ENCODE measurements around the gene ZNF821.
A peak's percentile ranks its signal among the peaks of the same experiment; 100 is the strongest.
"Not testable (repeated sequence)": the region's sequence is repeated elsewhere in the genome, so short reads cannot be mapped to it uniquely, and the experiment has no call there.

ZNF821 gene

DNA sequence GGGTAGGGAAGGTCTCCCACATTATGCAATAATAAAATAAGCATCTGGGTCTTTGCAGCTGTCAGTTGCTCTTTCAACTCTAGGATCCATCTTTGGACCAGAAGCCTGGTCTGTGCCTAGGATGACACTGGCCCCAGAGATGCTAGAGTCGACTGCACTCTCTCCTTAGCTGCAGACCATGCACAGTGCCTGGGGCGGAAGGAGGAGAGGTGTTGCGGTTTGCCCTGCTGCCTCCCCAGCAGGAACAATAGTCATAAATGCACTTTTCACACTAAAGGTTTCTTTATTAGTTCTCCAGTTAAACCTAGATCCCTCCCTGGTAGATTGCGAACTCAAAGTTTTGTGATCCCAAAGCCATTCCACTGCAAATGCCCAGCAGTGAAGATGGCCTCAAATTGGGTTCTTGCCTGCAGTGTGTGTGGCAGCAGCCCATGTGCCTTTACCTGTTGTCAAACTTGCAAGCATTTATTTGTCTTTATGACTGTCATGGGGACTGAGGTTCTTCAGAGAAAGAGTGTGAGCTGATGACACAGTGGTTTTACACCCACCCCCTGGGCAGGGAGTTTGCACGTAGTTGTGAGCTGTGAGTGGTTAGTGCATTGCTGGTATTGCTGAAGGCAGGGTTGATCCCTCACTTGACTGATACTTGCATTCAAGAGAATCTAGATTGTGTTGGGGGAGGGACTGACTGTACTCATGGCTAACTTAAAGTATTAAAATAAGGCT lies 27.9 kb downstream of the ZNF821 start:
- no peak for DNase-seq

DNA sequence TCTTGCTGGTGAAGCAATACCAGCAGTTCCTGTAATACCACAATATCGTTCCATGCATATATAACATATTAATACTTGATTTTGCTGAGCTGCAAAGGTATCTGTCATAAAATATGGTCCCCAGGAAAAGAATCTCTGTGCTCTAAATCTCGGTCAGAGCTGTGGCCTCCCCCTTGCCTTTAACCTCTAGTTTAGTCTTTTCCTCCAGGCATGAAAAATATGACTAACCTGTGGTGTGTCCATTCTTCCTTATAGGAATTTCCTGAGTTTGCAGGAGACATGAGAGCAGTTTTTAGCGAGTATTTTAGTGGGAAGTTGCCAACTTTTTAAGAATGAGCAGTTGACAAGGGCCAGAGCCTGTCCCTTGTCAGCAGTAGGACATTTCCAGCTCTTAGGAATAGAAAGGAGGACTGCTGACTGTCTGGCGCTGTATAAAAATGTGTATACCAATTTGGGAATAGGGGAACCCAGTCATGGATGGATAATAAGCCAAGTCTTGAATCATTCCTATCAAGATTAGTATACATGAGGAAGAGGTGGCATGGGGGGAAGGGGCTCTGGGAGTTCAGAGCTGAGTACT lies 29.5 kb downstream of the ZNF821 start:
- no peak for DNase-seq

DNA sequence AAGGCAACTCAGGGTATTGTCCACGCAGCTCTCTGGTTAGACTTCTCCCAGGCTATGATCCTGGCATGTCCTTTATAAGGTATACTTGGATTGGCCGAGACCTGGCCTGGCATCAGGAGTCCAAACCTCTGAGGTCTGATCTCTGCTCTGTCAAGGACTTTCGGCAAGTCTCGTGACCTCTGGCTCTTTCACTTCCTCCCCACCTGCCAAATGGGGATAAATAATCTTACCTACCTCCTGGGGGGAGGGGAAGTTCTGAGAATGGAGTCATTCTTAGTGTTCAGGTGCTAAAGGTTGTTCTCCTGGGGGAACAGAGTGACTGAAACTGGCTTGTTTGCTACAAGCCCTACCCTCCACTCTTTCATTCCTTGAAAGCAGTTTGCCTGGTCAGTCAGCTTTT lies 30.6 kb downstream of the ZNF821 start:
- DNase-seq: no peak

DNA sequence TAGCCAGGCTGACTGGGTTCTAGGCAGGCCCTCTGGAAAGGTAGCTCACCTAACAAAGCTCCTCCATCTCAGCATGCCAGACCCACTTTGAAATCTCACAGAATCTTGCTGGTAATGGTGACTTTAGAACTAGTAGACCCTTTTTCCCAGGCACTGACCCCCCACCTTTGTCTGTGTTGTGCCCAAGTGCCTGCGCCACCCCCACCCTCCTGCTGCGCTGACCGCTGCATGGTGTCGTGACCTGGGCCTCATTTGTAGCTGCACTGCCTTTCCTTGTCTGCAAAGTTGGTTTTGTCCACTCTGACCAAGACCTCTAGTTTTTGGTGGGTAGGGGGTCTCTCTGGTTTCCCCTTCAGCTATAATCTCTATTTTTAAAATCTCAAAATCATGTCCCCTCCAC lies 31.4 kb downstream of the ZNF821 start:
- DNase-seq: no peak

DNA sequence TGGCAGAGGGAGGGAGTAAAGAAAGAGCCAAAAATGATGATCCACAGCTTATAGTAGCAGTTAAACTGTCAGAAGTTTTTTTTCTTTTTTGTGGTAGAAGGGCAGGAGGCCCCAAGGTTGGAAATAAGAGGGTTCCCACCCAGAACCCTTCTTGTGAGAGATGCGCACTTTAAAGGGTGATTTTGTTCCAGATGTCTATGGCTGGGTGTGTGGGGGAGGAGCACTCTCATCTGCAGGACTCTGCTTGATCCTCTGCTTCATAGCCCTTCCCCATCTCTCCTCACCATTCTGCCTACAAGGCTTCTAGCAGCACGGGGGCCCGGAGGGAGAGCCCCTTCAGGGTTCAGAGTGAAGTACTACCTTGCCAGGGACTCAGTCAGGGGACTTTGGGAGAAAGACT lies 31.8 kb downstream of the ZNF821 start:
- DNase-seq: no peak

DNA sequence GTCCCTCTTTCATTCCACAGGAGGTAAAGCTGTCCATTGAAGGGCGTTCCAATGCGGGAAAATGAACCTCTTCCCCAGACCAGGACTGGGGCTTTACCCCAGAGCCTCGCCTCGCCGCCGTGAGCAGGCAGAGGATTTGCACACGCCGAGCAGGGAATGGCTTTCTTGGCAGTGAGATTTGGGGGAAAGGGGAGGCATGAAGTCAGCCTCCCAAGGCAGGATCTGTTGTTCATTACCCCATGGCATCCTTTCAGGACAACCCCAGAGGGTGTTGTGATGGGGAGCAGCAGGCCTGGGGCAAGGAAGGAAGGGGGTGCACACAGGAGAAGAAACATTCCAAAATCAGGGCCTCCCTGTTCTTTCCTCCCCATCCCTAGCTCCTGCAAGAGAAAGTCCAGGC lies 32.2 kb downstream of the ZNF821 start:
- no peak for DNase-seq

DNA sequence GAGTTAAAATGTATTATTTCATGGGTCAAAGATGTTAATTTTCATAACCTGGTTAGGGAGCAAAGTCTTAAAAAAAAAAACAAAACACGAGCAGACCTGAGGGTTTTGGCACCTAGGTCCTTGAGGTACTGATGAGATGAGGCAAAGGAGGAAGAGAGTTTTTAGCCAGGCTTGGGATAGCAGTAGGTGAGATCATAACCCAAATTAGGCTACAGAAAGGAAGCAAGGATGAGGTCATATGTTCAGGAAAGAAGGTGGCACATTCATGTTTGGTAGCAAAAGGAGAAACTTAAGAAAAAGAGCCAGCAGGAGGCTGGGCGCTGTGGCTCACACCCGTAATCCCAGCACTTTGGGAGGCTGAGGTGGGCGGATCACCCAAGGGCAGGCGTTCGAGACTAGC lies 35.4 kb downstream of the ZNF821 start:
- no peak for DNase-seq

DNA sequence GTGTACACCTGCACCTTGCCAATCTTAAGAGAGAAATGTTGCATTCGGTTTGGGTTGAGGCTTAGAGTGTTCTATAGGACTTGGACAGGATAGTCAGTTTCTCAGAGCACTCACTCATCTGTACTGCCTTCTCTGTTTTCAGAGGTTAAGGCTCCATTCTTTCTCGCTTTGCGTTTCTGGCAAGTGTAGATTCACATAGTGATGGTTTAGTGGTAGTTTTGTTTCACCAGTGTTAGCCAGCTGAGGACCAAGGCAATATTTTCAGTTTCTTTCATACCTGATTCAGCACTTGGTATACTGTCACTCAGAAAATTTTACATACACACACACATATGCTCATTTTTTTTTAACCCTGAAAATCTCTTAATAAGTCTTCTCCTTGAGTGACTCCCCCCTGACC lies 36.9 kb downstream of the ZNF821 start:
- no peak for DNase-seq

DNA sequence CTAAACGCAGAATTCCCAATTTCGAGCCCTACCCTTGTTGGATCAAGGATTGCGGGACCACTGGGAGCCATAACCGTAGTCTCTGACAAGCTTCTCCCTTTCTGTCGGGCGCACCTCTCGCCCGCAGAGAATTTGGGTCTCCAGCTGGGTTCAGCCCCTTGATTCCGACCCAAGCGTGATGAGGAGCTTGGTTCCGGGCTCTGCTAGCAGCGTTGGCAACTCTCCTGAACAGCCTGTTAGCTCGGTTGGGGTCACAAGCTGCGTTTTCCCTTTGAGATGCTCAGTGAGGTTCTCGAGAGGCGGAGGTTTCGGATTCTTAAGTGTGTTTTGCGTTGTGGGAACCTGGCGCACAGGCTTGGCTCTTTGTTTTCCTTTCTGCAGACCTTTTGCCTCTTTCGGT lies 37.6 kb downstream of the ZNF821 start:
- no peak for DNase-seq

DNA sequence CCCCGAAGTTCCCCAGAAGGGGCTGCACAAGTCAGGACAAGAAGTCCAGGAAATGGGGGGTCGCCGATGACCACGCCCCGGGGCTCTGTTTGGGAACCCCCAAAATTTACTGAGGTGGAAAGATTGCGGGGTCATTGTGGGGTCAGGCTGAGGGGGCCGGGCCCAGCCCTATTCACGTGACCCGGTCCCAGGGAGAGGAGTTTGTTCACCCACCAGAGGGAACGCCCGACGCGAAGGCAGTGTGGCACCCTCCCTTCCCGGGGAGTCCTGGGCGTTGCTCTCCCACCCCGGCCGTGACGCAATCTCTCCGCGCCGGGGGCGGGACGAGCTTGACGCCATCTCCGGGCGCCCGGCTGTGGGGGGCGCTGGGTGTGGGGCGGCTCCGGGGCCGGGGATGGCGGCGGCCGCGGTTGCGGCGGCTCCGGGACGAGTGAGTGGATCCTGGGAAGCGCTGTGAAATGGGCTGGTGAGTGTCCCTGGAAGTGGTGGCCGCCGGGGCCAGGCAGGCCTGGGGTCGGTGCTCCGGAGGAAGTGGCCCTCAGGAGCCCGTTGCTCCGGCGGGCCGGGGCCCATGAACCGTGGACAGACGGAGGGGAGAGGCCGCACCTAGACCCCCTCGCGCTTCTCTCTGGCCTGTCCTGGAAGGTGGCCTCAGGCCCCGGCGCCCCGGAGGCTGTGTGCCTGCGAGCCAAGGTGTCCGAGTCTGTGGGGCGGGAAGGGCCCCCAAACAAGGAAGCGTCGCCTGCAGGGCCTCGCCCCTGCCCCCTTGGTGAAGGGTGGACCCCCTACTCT lies 38.1 kb downstream of the ZNF821 start, which contains the start of gene ATXN1L:
Gene ATXN1L (plus strand): TSS at position 338 of the 792 bp plus-strand sequence. CDS start 3,765 bp downstream, outside the sequence.
- peak; percentile 34 for DNase-seq

DNA sequence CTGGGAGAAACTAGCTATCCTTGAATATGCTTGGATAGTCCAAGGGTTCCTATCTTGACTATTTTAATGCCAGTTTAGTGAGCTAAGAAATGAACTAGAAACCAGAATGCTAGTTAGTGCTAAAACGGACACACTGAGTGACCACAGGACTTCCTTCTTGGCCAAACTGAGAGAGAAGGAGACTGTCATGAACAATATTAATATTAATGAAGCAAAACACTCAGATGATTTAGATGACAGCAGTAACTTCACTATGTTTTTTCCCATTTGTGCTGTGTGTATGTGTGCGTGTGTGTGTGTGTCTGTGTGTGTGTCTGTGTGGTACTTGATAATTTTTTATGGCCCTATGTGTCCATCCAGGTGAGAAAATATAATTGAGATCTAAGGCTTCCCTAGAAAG lies 40.4 kb downstream of the ZNF821 start:
- DNase-seq: no peak

DNA sequence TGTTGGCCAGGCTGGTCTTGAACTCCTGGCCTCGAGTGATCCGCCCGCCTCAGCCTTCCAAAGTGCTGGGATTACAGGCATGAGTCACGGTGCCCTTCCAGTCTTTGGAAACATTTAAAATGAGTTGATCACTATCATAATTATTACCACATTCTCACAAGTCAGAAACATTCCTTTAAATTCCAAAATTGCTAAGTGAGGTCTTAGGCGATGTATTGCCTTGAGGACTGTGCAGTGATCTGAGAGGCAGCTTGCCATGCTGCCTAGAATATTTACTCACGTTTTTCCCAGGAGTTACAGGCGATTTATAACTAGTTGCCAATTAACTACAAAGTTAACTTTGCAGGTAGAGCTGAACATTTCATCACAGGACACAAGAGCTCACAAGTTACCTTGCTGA lies 43.9 kb downstream of the ZNF821 start:
- no peak for DNase-seq

DNA sequence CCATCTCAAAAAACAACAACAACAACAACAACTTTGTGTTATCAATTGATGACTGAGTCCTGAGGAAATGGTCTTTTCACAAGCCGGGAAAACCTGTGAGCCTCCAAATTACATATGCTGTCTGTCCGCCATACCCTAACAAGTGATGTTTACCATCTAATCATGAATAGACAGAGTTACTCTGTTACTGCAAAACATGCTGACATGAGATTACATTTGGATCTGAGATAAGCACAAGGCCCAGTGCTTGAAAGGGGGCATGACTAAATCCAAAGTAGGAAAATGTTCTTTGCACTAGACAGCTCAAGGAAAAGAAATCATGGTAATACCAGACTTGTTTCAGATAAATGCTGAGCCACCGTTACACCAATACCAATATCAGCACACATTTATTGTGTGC lies 46.8 kb downstream of the ZNF821 start:
- no peak for DNase-seq

DNA sequence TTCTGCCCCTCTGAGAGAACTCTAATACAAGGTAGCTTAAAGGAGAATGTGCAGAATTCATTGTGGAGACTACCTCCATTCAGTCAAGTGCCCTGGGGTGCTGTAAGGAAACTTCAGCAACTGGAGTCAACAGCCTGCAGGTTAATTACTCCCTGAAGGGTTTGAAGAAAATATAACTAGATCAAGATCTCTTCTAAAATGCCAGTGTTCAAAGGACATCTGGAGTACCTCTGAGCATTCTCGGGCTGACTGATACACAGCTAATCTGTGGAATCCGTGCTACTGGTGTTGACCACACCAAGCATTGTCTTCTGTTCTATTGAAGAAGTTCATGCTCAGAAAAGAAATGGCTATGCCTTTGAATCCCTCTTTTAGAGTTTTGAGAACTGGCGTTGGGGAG lies 49.7 kb downstream of the ZNF821 start:
- DNase-seq: no peak

DNA sequence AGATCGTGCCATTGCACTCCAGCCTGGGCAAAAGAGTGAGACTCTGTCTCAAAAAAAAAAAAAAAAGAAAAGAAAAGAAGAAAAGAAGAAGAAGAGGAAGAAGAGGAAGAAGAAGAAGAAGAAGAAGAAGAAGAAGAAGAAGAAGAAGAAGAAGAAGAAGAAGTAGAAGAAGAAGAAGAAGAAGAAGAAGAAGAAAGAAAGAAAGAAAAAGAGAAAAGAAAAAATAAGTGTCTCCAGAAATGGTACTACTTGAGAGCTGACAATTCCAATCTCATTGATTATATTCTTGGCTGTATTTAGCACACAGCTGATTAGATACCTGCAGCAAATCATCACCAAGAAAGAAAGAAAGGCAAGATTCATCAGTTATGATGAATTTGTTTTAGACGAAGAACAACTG lies 51.9 kb downstream of the ZNF821 start:
- DNase-seq: not testable (repeated sequence)

DNA sequence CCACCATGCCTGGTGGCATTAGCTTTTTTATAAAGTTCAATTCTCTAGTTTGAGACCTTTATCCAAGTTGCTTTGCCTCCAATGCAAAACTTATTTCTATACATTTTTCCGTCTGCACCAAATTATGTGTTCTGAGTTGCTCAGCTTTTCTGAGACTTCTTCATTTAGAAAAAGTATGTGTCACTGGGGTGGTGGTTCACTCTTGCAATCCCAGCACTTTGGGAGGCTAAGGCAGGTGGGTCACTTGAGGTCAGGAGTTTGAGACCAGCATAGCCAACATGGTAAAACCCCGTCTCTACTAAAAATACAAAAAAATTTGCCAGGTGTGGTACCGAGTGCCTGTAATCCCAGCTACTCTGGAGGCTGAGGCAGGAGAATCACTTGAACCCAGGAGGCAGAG lies 52.3 kb downstream of the ZNF821 start:
- not testable (repeated sequence) for DNase-seq

DNA sequence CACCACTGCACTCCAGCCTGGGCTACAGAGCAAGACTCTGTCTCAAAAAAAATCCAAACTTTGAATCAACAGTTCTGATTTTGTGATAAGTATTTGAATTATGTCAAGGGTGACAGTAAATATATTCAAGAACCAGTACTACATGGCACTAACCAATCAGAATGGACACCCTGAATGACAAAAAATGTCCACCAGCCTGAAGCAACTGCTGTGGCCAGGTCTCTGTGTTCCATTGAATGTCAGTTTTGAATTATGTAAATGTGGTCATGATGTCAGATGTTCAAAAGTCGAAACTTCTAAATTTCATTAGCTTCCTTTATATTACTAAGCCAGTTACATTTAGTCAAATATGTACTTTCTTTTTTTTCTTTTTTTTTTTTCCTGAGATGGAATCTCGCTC lies 53.6 kb downstream of the ZNF821 start:
- no peak for DNase-seq

DNA sequence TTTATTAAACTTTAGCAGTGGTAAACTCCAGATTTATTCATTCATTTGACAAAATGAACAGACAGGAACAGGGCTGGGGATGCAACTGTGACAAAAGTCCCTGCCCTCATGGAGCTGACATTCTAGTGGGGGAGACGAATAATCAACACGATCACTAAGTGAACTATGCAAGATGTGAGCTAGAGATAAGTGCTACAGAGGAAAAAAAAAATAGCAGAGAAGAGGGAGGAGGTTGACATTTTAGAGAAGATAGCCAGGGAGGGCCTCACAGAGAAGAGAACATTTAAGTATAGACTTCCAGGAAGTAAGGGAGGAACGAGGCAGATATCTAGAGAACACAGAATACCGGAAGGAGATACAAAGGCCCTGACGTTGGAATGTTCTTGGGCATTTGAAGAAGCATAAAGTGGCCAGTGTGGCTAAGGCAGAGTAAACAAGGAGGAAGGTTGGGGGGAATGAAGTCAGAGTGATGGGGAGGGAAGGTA lies 57.4 kb downstream of the ZNF821 start:
- DNase-seq: no peak

DNA sequence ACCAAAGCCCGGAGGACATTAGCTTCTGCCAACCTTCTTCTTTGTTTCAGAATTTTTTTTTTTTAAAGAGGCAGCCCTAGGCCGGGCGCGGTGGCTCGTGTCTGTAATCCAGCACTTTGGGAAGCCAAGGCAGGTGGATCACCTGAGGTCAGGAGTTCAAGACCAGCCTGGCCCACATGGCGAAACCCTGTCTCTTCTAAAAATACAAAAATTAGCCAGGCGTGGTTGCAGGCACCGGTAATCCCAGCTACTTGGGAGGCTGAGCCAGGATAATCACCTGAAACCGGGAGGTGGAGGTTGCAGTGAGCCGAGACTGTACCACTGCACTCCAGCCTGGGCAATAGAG lies 66.9 kb downstream of the ZNF821 start:
- DNase-seq: not testable (repeated sequence)

DNA sequence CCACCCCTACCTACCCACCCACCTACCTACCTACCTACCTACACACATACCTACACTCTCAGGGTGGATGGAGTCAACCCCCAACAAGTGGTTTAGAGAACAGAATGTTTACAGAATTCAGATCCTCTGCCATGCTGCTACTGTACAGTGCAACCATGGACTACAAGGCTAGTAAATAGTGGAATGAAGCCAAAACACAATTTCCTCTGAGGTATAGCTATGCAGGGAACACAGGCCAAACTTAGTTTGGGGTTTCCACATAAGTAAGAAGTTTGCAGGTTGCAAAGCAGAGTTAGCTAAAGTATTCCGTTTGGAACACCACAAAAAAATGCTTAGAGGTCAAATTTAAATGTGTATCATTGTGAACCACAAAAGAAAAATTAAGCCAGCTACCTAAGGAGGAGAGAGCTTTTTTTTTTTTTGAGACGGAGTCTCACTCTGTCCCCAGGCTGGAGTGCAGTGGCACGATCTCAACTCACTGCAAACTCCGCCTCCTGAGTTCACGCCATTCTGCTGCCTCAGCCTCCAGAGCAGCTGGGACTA lies 72.7 kb downstream of the ZNF821 start:
- DNase-seq: no peak

DNA sequence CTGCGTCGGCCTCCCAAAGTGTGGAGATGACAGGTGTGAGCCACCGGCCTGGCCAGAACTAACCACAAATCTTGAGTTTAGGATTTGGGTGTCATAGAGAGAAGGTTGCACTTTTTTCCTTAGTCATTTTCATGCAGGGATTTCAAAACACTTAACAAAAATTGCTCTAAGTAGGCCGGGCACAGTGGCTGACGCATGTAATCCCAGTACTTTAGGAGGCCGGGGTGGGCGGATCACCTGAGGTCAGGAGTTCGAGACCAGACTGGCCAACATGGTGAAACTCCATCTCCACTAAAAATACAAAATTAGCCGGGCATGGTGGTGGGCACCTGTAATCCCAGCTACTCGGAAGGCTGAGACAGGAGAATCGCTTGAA lies 73.8 kb downstream of the ZNF821 start:
- not testable (repeated sequence) for DNase-seq

Measured in NCI-H2029 treated with DMSO at 0.1 percent for 48 hours (cell line).